AG09309 (cell line): ENCODE results near the gene TMEM151A.
"Not testable (repeated sequence)": the region's sequence is repeated elsewhere in the genome, so short reads cannot be mapped to it uniquely, and the experiment has no call there.

Experiments used
- DNase-seq: peaks from one replicate; pipeline ENCODE4 v3.0.0-alpha.2; 2010; ENCODE audit warnings: low read depth
- H3K4me3 ChIP-seq: 2 replicates; pipeline ENCODE4 v1.5.1; 2011; ENCODE audit warnings: mild to moderate bottlenecking, low read depth, low read length, moderate library complexity; ENCODE audit not compliant: control insufficient read depth
- CTCF ChIP-seq: IDR thresholded peaks from 2 replicates; pipeline ENCODE4 v1.5.1; 2011; ENCODE audit warnings: mild to moderate bottlenecking, low read depth, low read length, inconsistent platforms; ENCODE audit not compliant: insufficient read depth, control insufficient read depth; ENCODE audit errors: missing control alignments

TMEM151A gene

DNA sequence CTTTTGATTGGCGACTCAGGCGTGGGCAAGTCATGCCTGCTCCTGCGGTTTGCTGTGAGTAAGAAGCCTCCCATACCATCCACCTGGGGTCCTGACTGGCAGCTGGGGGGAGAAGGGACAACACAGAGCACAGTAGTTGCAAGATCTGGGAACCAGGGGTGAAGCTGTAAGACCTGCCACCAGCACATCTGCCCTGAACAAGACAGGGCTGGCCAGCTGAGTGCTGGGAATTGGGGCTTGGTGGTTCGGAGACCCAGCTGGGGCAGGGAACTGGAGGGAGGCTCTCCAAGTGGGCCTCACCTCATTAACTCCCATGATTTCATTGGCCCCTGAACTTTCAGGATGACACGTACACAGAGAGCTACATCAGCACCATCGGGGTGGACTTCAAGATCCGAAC is 19.9 kb upstream of the TMEM151A start:
- no peak overlapping the region for H3K4me3 ChIP-seq
- no peak for DNase-seq
- TF ChIP-seq CTCF: no peak

- DNase-seq: no peak
- no peak overlapping the region for H3K4me3 ChIP-seq
- TF ChIP-seq CTCF: no peak
Observed at GRCh38 chr11:66272596-66272995, 19.1 kb upstream of the TMEM151A start.

DNA sequence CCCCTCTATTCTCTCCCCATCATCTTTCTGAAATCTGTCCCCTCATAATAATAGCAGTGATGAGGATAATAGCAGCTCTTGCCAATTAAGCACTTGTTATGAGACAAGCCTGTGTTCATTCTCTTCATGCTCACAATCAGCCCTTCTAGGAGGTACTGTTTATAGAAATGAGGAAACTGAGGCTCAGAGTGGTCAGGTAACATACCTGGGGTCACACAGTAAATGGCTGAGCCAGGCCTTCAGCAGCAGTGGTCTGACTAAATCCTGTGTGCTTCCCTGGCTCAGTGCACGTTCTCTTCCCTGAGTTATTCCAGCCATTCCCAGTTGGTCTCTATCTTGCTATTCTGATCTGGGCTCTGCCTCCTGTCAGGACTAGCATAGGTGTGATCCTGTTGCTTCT is 17.5 kb upstream of the TMEM151A start:
- DNase-seq: no peak
- no peak overlapping the region for H3K4me3 ChIP-seq
- no peak for TF ChIP-seq CTCF

DNA sequence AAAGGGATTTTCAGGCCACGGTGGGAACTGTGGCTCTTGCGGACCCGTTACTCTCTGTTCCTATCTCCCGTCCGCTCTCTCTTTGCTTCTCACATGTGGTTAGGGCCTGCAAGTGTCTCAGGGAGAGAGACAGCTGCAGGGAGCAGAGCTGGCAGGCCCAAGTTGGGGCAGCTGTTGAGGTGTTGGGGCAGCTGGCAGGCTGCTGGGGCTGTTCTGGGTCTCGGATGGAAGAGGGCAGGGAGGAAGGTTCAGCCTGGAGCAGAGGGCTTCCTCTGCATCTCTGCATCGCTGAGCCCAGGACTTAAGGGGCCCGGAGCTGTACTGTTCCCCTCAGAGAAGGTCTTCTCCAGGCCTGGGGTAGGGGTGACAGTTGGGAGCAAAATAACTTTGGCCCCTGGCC is 16.3 kb upstream of the TMEM151A start:
- TF ChIP-seq CTCF: no peak
- DNase-seq: no peak
- no peak overlapping the region for H3K4me3 ChIP-seq

GRCh38 chr11:66275984-66276612 is 15.6 kb upstream of the TMEM151A start:
- no peak for DNase-seq
- TF ChIP-seq CTCF: no peak
- H3K4me3 ChIP-seq: no peak overlapping the region

- DNase-seq: not testable (repeated sequence)
Observed at GRCh38 chr11:66276619-66277018, 15.1 kb upstream of the TMEM151A start.

DNA sequence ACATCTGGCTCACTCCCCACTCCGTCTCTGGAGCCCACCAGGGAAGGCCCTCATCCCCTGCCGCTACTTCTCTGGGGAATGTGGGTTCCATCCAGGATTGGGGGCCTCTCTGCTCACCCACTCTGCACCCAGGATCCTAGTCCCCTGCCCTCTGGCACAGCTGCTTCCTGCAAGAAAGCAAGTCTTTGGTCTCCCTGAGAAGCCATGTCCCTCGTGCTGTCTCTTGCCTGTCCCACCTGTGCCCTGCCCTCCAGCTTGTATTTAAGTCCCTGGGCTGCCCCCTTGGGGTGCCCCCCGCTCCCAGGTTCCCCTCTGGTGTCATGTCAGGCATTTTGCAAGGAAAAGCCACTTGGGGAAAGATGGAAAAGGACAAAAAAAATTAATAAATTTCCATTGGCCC is 14.6 kb upstream of the TMEM151A start:
- not testable (repeated sequence) for DNase-seq, H3K4me3 ChIP-seq

More at GRCh38 chr11:66276619-66277018, 15.1 kb upstream of the TMEM151A start:
- H3K4me3 ChIP-seq: not testable (repeated sequence)

GRCh38 chr11:66277471-66278362 is 14.0 kb upstream of the TMEM151A start, which contains the start of gene CNIH2:
TSS of gene CNIH2 (plus strand) at chr11:66278175. CDS start at chr11:66278457, 282 bp downstream.
- H3K4me3 ChIP-seq: peak within 1 kb of the TSS; percentile 18; the same call in 1 of the 2 replicates
- no peak for TF ChIP-seq CTCF
- no peak for DNase-seq
